DMS114 treated with DMSO at 0.1 percent for 48 hours (cell line): ENCODE data around the gene WIPF1.

Experiments used
- DNase-seq: peaks from one replicate; lab custom pipeline; 2025; ENCODE audit not compliant: unreplicated experiment; lab: John Stamatoyannopoulos, UW

Gene WIPF1

DNA sequence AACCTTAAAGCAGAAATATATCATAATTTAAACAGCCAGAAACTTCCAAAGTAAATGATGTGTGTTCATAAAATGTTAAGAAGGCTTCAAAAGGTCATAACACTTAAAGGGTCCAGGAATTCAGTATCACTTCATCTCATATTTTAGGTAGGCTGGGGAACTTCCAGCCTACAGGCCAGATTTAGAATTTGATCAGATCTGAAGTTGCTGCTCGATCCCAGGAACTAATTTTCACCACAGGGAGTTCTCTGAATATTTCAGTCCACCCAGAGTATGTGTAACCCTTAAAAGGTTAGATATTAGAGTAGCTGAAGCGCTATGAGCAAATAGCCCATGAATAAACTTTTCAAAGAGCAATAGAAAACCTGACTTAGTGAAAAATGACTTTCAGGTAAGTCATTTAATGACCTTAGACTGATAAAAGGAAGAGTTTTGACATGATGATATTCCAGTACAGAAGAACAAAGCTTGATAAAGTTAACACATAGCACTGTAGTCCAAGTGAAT is 1.7 kb downstream of the WIPF1 start:
- no peak for DNase-seq

DNA sequence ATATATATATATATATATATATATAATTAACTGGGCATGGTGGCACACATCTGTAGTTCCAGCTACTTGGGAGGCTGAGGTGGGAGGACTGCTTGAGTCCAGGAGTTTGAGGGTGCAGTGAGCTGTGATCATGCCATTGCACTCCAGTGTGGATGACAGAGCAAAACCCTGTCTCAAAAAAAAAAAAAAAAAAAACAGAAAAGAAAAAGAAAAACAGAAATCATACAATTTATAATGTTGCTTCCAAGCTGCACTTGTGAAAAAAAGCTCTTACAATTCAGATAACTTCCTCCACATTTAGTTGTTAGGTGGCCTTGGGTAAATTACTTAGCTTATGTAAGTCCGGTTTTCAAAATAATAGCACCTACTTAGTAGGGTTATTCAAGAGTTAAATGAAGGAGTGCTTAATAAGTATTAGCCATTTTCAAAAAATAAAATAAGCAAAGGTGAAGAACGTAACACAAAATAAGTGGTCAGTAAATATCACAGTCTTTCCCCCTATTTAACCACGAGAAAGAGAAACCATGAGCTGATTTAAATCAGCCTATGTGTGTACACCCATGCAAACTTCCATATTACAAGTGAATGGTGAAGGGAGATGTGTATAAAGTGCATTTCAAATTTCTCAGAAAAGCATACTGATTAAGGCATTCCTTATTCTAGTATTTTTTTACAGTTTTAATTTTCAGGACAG is 2.3 kb downstream of the WIPF1 start:
- DNase-seq = no peak

DNA sequence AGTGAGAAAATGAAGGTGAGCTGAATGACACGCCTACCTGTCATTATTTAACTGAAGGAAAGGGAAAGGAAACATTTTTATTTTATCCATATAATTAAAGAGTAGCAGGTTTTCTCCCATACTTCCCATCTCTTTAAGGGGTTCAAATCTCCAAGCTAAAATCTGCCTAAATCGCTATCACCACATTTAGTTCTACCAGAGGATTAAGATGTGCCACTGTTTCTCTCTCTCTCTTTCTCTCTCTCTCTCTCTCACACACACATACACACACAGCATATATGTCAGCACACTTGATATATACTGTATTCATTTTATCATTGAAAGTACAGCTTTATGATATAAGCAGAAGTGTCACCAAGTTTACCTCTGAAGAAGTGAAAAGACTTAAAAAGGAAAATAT is 3.1 kb downstream of the WIPF1 start:
- no peak for DNase-seq

- no peak for DNase-seq
These were observed 3.9 kb downstream of the WIPF1 start for GRCh38 chr2:174593574-174594203.

DNA sequence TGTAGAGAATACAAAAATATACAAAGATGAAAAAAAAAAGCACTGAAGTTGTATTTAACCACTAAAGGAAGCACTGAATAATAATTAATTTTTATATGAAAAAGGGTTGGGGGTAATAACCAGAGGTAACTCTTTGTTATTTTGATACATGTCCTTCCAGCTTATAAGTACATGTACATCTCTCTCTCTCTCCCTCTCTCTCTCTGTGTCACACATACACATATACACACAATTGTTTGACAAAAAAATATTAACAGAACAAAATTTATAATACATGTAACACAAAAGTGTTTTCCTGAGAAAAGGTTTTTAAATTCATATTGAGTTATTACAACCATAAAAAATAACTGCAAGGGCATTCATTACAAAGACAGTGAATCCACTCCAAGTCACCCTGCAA is 4.6 kb downstream of the WIPF1 start:
- DNase-seq = no peak

DNA sequence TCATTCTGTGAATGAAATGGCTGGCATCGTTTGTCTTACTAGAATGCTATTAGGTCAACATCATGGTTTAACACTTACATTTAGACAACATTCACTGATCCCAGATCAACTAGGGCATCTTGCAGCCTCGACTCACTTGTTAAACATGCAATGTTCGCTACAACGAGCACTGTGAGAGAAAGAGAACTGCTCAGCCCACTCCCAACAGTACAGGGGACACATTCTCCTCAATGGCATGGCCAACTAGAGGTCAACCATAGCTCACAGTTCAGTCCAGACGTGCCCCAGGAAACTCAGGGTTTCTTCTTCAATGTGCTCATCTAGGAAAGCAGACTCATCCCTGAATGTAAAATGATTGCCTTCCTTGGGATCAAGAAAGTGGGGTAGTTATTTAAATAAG is 5.9 kb downstream of the WIPF1 start:
- no peak for DNase-seq

GRCh38 chr2:174590928-174591648 is 6.5 kb downstream of the WIPF1 start:
- no peak for DNase-seq

DNA sequence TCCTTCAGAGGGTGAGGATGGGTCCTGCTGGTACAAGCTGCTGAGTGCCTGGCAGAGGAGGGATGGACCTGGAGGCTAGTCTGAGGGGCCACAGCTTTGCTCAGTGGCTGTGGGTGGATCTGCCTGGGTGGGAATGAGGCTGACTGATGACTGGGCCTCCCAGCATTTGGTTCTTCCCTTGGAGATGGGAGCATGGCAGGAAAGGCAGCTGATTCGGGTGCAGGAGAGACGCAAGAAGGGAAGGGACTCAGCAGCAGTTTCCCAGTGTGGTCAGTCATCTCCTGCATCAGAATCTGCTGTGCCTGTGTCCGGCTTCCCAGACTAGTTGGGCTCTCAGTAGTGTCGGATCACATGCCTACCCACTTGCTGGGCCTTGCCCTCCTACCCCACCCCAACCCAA is 7.3 kb downstream of the WIPF1 start:
- DNase-seq = no peak

GRCh38 chr2:174589334-174589733 is 8.3 kb downstream of the WIPF1 start:
- no peak for DNase-seq

- no peak for DNase-seq
These were observed 9.1 kb downstream of the WIPF1 start for GRCh38 chr2:174588463-174588862.

GRCh38 chr2:174587579-174587978 is 10.0 kb downstream of the WIPF1 start:
- DNase-seq = no peak

- DNase-seq = no peak
These were observed 10.9 kb downstream of the WIPF1 start for GRCh38 chr2:174586418-174587295.

DNA sequence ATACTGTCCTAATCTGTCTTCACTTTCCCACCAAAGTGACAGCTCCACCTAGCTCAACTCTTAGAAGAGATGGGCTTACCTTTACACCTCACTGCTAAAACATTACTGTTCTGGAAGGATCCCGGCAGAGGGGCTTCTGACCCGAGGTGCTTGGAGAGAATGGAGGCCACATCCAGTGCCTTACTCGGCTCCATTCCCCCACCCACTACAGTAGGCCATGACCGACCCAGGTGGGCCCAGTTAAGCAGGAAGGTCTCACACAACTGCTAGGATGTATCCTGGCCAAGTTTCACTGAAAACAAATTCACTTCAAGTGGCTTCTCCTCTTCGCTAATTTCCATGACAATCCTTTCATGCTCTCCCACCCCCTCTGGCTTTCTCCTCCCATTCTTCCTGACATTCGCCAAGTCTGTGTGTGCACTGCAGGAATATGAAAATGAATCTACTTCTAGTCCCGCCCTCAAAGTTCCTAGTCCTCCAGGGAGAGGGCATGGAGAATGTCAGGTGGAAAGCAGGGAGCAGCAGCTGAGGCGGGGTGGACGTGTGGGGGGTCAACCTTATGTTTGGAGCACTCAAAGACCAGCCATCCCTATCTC is 11.8 kb downstream of the WIPF1 start:
- DNase-seq = no peak

DNA sequence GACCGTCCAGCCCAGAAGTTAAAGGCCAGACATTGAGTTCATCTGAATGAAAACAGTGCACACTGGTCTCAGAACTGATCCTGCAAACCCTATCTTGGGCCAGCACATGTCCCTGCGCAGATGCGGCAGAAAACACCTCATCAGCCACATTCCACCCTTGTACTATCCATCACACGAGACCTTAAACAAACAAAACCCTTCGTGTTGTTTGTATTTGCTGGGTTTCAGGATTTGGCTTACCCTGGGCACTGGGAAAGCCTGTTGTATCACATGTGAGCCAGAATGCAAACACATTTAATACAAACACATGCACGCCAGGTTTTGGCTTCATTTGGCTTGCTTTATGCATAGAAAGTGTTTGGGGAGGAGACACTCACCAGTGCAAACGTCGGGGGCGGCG is 12.5 kb downstream of the WIPF1 start:
- DNase-seq = no peak

- DNase-seq = no peak
These were observed 16.1 kb downstream of the WIPF1 start for GRCh38 chr2:174581491-174581890.

GRCh38 chr2:174580951-174581350 is 16.7 kb downstream of the WIPF1 start:
- no peak for DNase-seq

DNA sequence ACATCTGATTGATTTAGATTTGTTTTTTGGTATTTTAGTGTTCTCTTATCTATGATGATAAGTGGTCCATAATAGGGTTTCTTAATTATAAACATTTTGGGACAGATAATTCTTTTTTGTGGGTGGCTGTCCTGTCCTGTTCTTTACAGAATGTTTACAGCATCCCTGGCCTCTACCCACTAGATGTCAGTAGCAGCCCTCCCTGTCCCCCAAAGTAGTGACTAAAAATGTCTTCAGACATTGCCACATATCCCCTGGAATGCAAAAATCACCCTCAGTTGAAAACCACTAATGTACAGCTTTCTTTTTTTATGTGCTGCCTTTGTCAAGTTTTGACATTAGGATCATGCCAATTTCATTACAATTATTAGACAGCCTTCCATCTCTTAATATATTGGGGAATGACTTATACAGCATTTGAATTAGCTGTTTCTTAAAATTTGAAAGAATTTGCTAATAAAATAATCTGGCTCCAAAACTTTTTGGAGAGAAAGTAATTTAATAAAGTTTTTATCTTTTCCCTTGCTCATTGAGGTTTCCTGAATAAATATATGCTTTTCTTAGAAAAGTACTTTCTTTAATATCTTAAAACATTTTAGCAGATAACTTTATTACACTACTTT is 19.5 kb downstream of the WIPF1 start:
- DNase-seq = no peak

DNA sequence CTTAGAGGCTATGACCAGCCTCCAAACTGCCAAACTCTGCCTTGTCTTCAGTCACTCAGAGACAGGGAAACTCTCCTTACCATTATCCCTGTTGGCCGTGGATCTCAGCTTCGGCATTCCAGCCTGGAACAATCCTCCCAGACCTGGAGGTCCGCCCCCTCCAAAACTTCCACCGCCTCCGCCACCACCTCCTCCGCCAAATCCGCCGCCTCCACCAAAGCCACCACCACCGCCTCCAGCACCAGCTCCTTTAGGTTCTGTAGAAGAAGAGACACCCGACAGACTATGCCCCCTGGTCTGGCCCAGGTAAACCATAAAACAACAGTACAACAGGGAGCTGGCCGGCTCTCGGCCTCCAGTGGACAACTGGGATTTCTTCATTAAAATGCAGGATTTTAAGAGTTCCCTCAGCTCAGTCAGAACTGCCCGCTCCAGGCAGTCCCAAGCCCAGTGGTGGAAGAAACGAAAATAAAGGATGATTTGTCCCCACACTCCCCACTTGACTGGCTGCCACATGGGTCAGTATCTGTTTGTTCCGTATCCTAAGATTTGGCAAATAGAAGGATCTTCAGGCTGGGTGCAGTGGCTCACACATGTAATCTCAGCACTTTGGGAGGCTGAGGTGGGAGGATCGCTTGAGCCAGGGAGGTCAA is 22.4 kb downstream of the WIPF1 start:
- no peak for DNase-seq

DNA sequence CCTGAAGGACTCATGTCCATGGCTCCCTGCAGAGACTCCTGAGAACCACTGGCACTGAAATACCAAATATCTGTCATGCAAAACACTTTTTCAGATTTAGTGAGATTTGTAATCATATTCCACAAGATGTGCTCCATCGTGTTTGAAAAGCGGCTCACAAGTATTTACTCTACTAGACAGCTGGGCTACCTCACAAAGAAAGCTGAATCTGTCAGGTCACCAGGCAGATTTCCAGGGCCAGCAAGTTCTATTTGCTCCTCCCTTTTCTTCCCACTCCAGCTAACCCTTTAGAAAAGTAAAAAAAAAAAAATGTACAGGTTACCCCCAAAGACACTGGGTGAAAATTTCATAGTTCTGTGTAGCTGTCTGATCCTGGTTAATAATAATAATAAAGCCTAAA is 22.9 kb downstream of the WIPF1 start:
- DNase-seq = no peak

- no peak for DNase-seq
These were observed 24.0 kb downstream of the WIPF1 start for GRCh38 chr2:174573621-174574081.
